GM21825 (cell line): Measurements from ENCODE around the gene SLC13A5.

Experiments used
- ATAC-seq: cut with Tn5 transposase; IDR thresholded peaks from one replicate; pipeline ENCODE4 v1.9.1; 2021; ENCODE audit warnings: mild to moderate bottlenecking, moderate library complexity; ENCODE audit not compliant: unreplicated experiment

Gene SLC13A5

DNA sequence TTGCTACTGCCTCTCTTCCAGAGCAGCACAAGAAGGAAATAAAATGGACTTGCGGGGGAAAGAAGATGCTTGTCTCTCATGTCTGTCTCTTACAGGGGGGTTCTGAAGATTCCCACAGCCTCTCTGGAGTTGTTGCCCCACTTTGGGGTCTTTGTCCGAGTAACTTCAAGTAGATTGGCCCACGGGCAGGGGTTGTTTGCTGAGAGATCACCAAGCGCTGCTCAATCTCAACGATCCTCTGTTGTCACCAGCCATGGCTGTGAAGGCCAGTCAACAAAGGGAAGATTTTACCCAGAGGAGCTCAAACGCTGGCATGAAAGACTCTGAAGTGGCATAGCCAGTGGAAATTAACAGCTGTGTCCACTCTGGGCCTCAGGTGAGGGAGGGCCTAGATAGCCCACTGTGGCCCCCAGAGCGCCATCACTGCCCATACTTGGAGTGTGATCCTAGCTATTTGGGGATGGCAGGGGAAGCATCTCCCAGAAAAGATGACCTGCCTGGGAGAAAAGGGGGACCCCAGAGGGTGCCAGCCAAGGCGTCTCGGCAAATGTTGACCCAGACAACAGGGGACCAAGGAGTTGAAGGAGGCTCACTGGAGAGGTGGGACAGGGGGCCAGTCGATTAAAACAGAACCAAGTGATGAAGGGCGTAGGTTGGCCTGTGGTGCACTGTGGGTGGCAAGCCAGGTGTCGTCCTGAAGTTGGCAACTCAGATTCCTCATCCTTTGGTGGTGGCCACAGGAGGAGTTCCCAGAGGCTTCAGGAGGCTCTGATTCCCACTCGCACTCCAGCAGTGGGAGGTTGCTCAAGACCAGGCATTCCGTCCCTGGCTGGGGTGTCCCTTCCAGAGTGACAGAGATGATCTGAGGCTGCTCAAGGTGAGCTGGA, 28.0 kb downstream of the SLC13A5 start:
- no peak for ATAC-seq

DNA sequence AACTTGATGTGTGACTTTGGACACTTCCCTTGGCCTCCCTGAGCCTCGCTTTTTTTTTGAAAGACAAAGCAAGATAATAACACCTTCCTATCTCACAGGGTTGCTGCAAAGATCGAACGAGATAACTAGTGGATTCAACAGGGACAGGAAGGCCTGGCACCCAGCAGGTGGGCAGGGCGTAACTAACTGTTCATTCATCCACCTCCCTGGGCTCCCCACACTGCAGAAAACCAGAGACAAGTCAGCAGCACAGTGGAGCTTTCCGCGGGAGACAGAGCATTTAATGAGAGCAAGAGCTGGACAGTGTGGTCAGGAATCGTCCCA, 28.7 kb downstream of the SLC13A5 start:
- no peak for ATAC-seq

DNA sequence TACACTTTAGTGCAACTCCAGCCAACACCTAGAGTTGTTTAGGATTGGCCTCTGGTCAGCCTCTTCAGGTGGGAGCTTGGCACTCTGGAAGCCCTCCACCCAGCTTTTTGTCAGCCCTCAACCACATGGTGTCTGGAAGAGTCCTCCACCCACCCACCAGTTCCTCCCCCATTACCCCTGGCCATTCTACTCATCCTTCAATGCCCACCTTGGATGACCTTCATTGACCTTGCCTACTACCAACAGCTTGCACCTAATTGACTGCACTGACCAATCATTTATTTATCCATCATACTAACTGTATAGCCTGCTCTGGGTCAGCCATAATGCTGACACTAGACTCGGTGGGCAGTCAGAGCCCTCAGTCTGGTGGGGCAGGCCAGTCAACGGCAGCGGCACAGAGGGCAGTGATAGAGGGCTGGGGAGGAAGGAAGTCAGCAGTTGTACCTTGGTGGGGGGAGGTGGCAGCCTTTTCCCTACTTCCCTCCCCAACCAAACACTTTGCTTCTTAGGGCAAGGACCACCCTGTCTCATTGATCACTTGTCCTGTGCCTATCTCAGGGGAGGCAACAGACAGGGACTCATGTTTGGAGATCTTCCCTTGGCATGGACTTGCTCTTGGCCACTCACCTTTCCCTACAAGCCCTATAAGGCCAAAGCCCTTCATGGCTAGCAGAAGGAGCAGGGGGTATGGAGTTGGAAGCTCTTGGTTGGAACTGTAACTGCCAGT, 29.3 kb downstream of the SLC13A5 start:
- ATAC-seq = no peak

DNA sequence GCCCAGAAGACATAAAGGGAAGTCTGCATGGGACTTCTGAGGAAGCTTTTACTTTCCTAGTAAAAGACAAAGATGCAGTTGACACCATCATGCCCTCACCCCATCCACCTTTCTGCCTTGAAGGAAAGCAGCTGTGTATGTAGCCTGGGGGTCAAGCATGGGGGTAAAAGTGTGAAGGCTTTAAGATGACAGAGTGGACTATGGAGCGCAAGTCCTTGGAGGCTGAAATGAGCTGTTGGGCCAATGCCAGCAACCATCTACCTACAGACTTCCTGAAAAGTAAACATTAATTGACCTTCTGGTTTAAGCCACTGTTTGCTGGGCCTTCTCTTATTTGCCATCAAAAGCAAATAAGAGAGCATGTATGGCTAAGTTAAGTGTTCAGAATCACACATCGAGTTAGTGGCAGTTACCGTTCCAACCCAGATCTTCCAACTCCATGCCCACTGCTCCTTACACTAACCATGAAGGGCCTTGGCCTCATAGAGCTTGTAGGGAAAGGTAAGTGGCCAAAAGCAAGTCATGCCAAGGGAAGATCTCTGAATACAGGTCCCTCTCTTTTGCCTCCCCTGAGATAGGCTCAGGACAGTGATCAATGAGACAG, 30.0 kb downstream of the SLC13A5 start:
- no peak for ATAC-seq

DNA sequence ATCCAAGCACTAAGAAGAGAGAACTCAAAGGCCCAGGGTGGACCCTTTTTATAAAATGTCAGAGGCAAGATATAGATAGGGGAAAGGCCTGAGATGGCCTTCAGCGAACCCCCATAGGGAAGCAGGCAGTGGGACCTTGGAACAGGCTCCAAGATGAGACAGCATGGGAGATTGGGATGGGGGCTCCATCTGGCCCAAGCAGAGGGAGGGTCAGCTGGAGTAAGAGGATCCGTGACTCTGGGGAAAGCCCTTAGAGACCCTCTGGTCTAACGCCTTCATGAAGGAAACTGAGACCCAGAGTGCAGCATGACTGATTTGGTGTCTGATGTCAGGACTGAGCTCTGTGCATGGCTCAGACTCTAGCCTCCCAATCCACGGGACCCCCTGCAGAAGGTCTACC, 30.8 kb downstream of the SLC13A5 start:
- no peak for ATAC-seq

DNA sequence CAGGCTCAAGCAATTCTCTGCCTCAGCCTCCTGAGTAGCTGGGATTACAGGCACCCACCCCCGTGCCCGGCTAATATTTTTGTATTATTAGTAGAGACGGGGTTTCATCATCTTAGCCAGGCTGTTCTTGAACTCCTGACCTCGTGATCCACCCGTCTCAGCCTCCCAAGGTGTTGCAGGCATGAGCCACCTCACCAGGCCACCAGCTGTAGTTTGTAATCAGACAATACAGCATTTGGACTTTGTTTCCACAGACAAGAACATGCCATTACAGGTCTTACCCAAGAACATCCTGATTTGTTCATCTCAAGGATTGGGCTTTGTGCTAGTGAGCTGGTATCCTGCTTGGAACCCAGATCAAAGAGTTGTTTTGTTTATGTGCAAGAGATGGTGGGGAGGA, 31.5 kb downstream of the SLC13A5 start:
- no peak for ATAC-seq

DNA sequence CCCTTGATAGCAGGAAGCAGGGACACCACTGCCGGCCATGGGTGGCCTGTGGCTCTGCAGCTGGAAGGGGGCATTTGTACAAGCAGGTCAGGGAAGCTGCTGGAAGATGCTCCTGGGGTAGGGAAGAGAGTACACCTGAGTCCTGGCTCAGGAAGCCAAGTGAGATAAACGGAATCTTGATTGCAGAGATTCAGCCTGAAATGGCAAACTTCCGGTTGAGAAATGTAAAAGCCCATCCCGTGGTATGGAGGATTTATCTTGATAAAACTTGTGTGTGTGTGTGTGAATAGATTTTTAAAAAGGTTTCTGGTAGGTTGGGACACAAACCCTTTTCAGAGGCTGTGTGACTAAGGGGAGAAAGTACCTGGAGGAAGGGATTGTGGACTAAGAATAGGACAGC, 32.0 kb downstream of the SLC13A5 start:
- no peak for ATAC-seq

DNA sequence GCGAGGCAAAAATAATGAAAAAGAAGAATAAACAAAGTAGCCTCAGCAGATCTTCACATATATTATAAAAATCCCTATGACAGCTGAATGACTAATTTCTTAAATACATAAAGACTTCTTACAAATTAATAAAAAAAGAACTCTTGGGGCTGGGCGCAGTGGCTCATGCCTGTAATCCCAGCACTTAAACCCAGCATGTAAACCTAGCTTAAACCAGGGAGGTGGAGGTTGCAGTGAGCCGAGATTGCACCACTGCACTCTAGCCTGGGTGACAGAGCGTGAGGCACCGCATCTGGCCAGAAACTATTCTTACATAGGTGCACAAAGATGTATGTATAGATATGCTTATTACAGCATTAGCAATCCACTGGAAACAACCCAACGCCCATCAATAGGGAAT, 33.9 kb downstream of the SLC13A5 start:
- ATAC-seq = no peak

DNA sequence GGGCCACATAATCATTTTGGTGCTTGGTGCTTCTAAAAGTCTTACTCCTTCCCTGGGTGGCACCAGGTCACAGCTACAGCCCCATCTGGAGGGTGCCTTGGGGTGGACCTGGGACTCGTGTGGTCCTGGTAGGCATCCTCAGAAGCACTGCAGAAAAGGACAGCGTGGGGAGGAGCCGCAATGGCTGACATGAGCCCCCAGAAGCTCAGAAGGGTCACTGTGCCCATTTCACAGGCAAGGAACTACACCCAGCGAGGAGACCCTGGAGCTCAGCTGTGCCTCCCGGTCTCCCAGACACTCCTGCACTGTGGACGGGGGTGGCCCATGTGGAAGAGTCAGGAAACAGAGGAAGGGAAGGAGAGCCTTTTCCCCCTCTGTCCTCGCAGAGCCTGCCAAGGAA, 35.2 kb downstream of the SLC13A5 start:
- no peak for ATAC-seq

DNA sequence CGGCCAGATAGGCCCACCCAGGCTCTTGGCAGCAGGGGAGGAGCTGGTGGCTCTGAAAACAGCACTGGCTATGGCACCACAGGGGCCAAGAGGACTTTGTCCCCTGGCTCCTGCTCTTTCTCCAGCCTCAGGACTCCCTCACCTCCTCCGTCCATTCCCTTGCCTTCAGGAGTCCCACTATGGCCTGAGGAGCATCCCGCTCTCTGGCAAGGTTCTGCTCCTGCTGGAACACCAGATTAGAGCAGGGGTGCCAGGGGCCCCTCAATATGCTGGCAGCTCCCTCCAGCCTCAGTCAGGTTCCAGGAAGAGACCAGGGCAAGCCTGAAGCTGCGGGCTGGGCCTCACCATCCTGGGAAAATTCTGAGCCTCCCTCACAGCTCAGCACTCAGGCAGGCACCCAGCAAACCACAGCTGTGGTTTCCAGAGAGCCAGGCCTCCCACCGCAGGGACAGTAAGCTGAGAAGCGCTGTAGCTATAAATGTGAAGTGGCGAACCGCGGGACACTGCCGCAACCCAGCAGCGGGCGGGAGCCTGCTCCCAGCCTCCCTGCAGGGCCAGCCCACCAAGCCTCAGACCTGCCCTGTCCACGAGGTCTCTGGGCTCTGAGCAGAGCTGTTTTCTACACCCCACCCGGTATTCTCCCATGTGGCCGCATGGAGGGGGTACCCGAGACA, 35.9 kb downstream of the SLC13A5 start:
- no peak for ATAC-seq

DNA sequence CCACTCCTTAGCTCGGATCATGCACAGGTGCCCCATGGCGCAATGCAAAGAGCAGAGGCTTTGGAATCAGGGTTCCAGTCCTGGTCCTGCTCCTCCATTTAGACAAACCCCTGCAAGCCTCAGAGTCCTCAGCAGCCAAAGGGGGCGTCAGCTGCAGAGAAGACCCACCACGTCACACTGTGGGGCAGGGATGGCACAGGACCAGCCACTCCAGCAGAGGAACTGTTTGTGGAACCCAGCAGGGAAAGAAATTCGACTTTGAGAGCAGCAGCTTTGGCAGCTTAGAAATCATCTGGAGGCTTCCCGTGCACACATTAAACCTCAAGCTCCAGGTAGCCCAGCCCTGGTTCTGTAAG, 36.4 kb downstream of the SLC13A5 start:
- ATAC-seq = no peak

DNA sequence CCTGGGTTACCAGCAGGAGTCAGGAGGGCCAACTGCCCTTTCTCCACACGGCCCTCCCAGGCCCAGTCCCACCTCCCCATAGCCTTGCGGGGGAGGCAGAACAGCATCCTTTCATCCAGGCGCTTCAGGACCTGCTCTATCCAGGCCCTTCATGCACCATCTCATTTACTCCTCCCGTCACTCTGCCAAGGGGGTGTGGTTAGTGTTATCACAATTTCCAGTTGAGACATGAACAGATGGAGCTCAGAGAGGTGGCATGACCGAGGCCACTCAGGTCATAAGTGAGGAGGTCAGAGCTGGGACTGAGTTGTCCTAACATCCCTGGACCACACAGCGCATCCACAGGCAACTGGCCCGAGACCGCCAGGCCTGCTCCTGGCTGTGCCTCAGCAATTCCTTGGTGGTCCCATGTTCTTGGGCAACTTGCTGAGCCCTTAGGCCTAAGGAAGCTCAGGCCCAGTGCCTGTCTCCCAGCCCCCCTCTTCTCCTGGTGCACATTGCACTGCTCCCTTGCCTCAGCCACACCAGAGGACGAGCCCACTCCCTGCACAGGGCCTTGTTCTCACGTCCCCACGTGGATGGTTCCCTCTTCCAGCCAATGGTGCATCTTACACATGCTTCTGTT, 37.9 kb downstream of the SLC13A5 start:
- no peak for ATAC-seq

DNA sequence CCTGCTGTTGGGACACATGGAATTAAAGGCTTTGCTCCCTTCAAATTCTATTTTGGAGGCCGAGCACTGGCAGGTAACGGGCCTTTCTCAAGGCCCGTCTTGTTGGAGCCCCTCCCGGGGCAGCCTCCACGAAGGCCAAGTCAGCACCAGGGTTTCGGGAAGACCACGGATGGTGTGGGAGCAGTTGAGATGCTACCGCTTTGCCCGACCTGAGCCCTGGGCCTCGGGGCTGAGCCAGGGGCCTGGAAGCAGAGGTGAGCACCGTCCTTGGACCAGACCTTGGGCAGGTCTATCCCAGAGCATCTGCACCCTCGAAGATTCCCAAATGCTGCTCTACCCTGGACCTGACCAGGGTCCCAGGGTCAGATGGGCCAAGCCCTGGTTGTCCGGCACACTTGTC, 38.6 kb downstream of the SLC13A5 start:
- no peak for ATAC-seq

DNA sequence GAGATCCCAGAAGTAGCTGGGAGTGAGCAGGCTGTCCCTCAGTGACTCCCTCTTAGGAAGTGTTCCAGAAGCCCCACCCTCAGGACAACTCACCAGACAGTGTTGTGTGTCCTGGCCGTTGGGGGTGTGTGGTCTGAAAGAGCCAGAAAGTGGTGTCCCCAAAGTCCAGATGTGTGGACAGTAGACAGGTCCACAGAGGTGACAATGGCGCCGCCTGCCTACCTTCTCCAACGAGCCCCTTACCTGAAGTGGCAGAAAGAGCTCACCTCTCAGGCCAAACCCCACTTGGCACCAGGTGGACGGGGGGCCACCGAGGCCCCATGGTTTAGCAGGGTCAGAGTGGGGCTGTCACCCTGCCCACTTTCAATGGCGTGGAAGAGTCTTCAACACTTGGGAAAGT, 41.7 kb downstream of the SLC13A5 start:
- no peak for ATAC-seq

DNA sequence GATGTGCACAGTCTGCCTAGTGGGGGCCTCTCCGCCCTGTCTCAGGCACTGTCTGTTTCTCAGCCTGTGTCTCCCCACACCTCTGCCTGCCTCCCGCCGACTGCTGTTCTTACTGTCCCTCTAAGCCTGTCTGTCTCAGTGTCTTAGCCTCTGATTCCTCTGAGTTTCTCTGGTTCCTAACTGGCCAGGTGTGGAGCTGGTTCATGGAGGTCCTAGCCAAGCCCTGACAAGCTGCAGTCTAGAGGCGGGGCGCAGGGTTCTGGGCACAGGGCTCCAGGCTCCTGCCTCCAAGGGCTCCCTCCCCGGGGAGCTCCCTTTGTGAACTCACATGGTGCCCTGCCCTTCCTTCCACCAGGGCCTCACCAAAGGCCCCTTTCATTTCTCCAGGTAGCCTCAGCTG, 42.2 kb downstream of the SLC13A5 start:
- ATAC-seq = no peak

DNA sequence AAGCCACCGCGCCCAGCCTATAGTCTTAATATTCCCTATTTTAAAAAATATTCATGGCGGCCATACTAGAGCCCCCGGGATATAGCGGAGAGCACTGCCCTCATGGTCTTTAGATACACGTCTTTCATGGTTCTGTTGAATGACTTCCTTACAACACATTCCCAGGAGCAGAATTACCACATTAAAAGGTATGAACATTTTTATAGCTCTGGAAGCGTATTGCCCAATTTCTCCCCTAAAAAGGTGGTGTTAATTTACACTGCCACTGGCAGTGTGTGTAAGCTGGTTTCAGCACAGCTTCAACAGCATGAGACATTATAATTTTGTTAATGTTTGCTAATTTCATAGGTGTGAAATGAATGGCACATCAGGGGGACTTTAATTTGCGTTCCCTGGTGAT, 42.6 kb downstream of the SLC13A5 start:
- no peak for ATAC-seq

DNA sequence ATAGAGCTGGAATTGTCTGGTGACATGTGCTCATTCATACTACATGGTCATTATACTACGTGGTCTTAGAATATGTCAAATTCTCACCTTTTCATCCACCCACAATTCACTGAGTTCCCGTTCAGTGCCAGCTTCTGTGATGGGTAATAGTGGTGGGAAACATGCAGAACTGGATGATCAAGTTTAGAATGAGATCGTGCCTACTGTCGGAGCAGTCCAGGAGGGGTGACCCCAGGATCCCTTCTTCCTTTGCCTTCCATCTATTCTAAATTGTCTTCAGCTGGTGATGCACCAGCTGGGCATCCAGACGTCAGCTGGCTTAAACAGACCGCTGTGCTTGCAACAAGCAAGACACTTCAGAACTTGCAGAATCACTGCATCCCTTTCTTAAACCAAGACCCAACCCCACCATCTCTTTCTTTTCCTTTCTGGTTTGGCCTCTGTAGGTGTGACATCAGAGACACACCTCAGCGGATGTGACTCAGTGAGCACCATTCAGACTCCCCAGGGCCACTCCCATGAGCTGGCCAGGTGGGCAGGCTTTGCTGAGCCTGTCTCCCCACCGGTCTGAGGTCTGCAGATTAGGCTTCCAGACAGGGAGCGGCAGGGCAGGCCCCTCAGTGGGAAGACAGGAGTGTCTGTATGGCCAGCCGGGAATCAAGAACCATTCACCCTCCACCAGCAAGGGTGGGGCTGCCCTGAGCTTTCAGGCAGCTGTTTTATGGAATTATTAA, 43.5 kb downstream of the SLC13A5 start:
- no peak for ATAC-seq

DNA sequence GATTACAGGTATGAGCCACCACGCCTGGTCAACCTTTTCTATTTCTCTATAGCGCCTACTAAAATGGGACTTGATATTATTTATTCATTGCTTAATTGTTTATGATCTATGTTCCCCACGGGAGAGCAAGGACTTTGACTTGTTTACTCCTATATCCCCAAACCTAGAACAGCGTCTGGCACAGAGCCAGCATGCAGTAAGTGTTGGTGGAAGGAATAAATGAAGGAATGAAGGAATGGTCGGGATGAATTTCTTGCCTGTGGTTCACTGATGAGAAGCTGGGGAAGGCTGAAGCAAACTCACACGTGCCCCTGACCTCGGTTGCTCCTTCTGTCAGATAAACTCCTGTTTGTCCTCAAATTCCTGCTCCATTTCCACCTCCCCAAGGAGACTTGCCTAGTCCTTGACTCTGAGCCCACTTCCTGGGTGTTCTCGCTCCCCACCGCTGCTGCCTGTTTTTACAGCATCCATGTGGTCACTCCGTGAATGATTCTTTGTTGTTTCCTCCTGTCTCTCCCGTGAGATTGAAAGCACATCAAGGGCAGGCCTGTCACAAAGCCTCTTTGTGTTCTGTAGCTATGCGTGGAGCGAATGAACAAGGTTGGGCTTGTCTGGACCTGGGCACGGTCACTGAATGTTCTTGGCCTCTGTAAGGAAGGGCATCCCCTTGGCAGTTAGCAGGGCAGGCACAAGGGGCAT, 44.3 kb downstream of the SLC13A5 start:
- ATAC-seq = no peak

DNA sequence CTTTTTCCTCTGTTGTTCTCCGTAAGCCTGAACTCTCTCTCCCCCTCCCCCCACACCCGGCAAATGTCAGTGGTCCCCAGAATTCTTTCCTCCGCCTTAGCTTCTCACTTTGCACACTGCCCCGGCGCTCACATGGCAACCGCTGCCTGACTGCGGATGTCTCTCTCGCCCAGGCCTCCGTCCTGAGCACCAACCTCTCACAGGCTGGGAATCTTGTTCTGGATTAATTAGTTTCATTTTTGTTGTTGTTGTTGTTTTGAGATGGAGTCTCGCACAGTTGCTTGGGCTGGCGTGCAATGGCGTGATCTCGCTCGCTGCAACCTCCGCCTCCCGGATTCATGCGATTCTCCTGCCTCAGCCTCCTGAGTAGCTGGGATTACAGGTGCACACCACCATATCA, 45.0 kb downstream of the SLC13A5 start:
- ATAC-seq = no peak

DNA sequence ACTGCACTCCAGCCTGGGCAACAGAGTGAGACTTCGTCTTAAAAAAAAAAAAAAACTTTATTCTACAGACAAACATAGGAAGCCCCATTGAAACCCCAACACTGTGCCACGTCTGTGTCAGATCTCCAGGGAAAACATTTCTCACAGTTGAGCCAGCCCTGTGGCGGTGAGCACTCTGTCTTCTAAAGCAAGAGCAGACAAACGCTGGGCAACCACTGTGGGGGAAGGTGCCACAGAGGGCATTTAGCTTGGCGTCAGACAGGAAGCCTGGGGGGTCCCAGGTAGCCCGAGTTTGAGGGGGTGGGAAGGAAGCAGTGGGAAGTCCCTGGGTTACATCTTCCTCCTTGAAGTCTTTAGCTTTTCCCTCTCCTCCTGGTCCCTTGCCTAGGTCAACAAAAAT, 45.7 kb downstream of the SLC13A5 start:
- no peak for ATAC-seq
